Neural progenitor cell (in vitro differentiated cells): ENCODE measurements around the gene TMEM87B.

Experiments
- CTCF ChIP-seq: fragments of 200-600 bp; sonication (generic); IDR thresholded peaks from 2 replicates; pipeline ENCODE4 v1.5.1; 2017; ENCODE audit warnings: antibody characterized with exemption, mild to moderate bottlenecking
- EZH2 ChIP-seq: fragments of 200-600 bp; sonication (generic); IDR thresholded peaks from 2 replicates; pipeline ENCODE4 v1.6.1; 2017; ENCODE audit warnings: antibody characterized with exemption, mild to moderate bottlenecking, moderate library complexity
- EZH2phosphoT487 ChIP-seq: fragments of 200-600 bp; sonication (generic); IDR thresholded peaks from 2 replicates; pipeline ENCODE4 v1.6.1; 2017; ENCODE audit warnings: antibody characterized with exemption

GRCh38 chr2:112085916-112086669 lies 31.0 kb downstream of the TMEM87B start:
- TF ChIP-seq CTCF (no peak), EZH2 (no peak), EZH2phosphoT487 (no peak)
